OCI-LY7 (cell line): Measurements from ENCODE around the gene ZPR1. TPM values are rescaled to one million over a fixed set of nuclear protein-coding genes. Genes with fewer than 3 reads are reported as not detected.

ENCODE experiments used
- BruUV-seq: library from RNA; stranded (reverse); fragments of 400-500 nt; replicated peaks from 2 replicates; lab custom pipeline; 2021; lab: Mats Ljungman, UMichigan
- CTCF ChIA-PET: fragments of 300-600 bp; sonication (Branson Sonifier 250); formaldehyde crosslinking; loops from one replicate; lab custom pipeline; 2022; ENCODE audit warnings: antibody characterized with exemption; ENCODE audit not compliant: unreplicated experiment; lab: Charles Lee
- POLR2A ChIA-PET: fragments of 300-600 bp; sonication (Branson Sonifier 250); formaldehyde crosslinking; loops from one replicate; lab custom pipeline; 2022; ENCODE audit warnings: antibody characterized with exemption; lab: Charles Lee
- DNase-seq: peaks from one replicate; pipeline ENCODE4 v3.0.0-alpha.2; 2015; ENCODE audit warnings: low spot score
- H2AFZ ChIP-seq: fragments of 200-600 bp; sonication (generic), shearing (Covaris generic); 2 replicates; pipeline ENCODE4 v1.6.1; 2014; ENCODE audit warnings: mild to moderate bottlenecking, antibody characterized with exemption, low read length, moderate library complexity
- H3K27ac ChIP-seq: fragments of 200-600 bp; sonication (generic); 2 replicates; pipeline ENCODE4 v1.5.1; 2014; ENCODE audit warnings: mixed run types, low read depth, mild to moderate bottlenecking, moderate library complexity, low read length, inconsistent platforms; ENCODE audit not compliant: poor library complexity, severe bottlenecking
- H3K36me3 ChIP-seq: fragments of 200-600 bp; sonication (generic); 2 replicates; pipeline ENCODE4 v1.6.1; 2014; ENCODE audit warnings: mild to moderate bottlenecking, antibody characterized with exemption, low read length, moderate library complexity, mixed read lengths; ENCODE audit not compliant: insufficient read depth
- H3K4me1 ChIP-seq: fragments of 200-600 bp; sonication (generic); 2 replicates; pipeline ENCODE4 v1.5.1; 2014; ENCODE audit warnings: mild to moderate bottlenecking, low read length; ENCODE audit not compliant: insufficient read depth, poor library complexity, severe bottlenecking
- H3K4me2 ChIP-seq: fragments of 200-600 bp; sonication (generic); 2 replicates; pipeline ENCODE4 v1.6.1; 2014; ENCODE audit warnings: mild to moderate bottlenecking, low read length
- H3K4me3 ChIP-seq: fragments of 200-600 bp; sonication (generic); 2 replicates; pipeline ENCODE4 v1.5.1; 2014; ENCODE audit warnings: mild to moderate bottlenecking, low read depth, low read length; ENCODE audit not compliant: poor library complexity, severe bottlenecking
- H3K79me2 ChIP-seq: fragments of 200-600 bp; sonication (generic); 2 replicates; pipeline ENCODE4 v1.6.1; 2016; ENCODE audit warnings: low read depth, mild to moderate bottlenecking, low read length, moderate library complexity, mixed read lengths; ENCODE audit not compliant: insufficient read depth
- H3K9me2 ChIP-seq: fragments of 200-600 bp; sonication (generic); 2 replicates; pipeline ENCODE4 v1.6.1; 2016; ENCODE audit warnings: mild to moderate bottlenecking, low read length, mixed read lengths; ENCODE audit not compliant: insufficient read depth
- H3K9me3 ChIP-seq: fragments of 200-600 bp; sonication (generic); 2 replicates; pipeline ENCODE4 v1.6.1; 2014; ENCODE audit warnings: mild to moderate bottlenecking, mixed run types, low read length, mixed read lengths
- H4K20me1 ChIP-seq: fragments of 200-600 bp; sonication (generic); 2 replicates; pipeline ENCODE4 v1.6.1; 2014; ENCODE audit warnings: mild to moderate bottlenecking, antibody characterized with exemption, low read length, moderate library complexity, mixed read lengths; ENCODE audit not compliant: insufficient read depth
- CTCF ChIP-seq: fragments of 200-600 bp; sonication (generic); conservative IDR thresholded peaks from 2 replicates; pipeline ENCODE4 v1.5.1; 2014; ENCODE audit warnings: mild to moderate bottlenecking, antibody characterized with exemption, low read length, moderate library complexity, mixed read lengths
- EZH2phosphoT487 ChIP-seq: fragments of 200-600 bp; sonication (generic); IDR thresholded peaks from 2 replicates; pipeline ENCODE4 v1.6.1; 2018; ENCODE audit warnings: low read depth, borderline replicate concordance, mild to moderate bottlenecking, mixed run types, antibody characterized with exemption, low read length, moderate library complexity, mixed read lengths
- intact Hi-C: fragments of 100-400 bp; cut with micrococcal nuclease; formaldehyde crosslinking; loops from one replicate; pipeline ENCODE4 v1.10.0; 2022; ENCODE audit not compliant: unreplicated experiment
- total RNA-seq, 2 experiments: library from RNA; depleted of rRNA in 1 of 2; stranded (reverse); fragments of >200 nt in 1 of 2; shearing (Covaris generic) in 1 of 2; gene quantifications; 2 replicates each; pipeline ENCODE4 v1.2.3, GENCODE V29; 2014 to 2022

ZPR1 gene
- total RNA-seq, 2 experiments from 2014 or later = 57.4 to 67.5 TPM

GRCh38 chr11:116811194-116811593 is 23.4 kb upstream of the ZPR1 start:
- no TSS peak for BruUV-seq
- no peaks in the 10 kb centered on the region for H3K9me3 ChIP-seq
- H3K9me2 ChIP-seq = no peaks in the 10 kb centered on the region
- no peaks in the 10 kb centered on the region for H3K79me2 ChIP-seq
- intact Hi-C loops = no loop called here
- H3K4me2 ChIP-seq = no peak overlapping the region
- H3K4me1 ChIP-seq = no peaks in the 10 kb centered on the region
- H3K4me3 ChIP-seq = no peak overlapping the region
- no peak overlapping the region for H3K27ac ChIP-seq
- CTCF ChIA-PET = no interaction called here
- POLR2A ChIA-PET = no interaction called here
- H3K36me3 ChIP-seq = no peaks in the 10 kb centered on the region
- no peak overlapping the region for H2AFZ ChIP-seq
- no peaks in the 10 kb centered on the region for H4K20me1 ChIP-seq
- no peak for DNase-seq
- no peak for TF ChIP-seq CTCF
- no peak for TF ChIP-seq EZH2phosphoT487

GRCh38 chr11:116808262-116809175 is 20.7 kb upstream of the ZPR1 start:
- no peaks in the 10 kb centered on the region for H3K9me2 ChIP-seq
- TF ChIP-seq EZH2phosphoT487 (no peak), CTCF (no peak)
- intact Hi-C loops = no loop called here
- no peak overlapping the region for H3K4me2 ChIP-seq
- CTCF ChIA-PET = no interaction called here
- POLR2A ChIA-PET = no interaction called here
- no peak overlapping the region for H2AFZ ChIP-seq
- DNase-seq = no peak
- H4K20me1 ChIP-seq = no peaks in the 10 kb centered on the region
- no peaks in the 10 kb centered on the region for H3K79me2 ChIP-seq
- H3K4me1 ChIP-seq = no peaks in the 10 kb centered on the region
- no peak overlapping the region for H3K27ac ChIP-seq
- no peaks in the 10 kb centered on the region for H3K36me3 ChIP-seq
- no TSS peak for BruUV-seq
- no peak overlapping the region for H3K4me3 ChIP-seq
- H3K9me3 ChIP-seq = no peaks in the 10 kb centered on the region
